OCI-LY7 (cell line): ENCODE results near the gene CRYAB.
"Not testable (repeated sequence)": the region's sequence is repeated elsewhere in the genome, so short reads cannot be mapped to it uniquely, and the experiment has no call there.

Source experiments
- EZH2phosphoT487 ChIP-seq: fragments of 200-600 bp; sonication (generic); IDR thresholded peaks from 2 replicates; pipeline ENCODE4 v1.6.1; 2018; ENCODE audit warnings: low read depth, borderline replicate concordance, mild to moderate bottlenecking, mixed run types, antibody characterized with exemption, low read length, moderate library complexity, mixed read lengths
- TF ChIP-seq, protein P1 (sequence below): fragments of 200-600 bp; sonication (generic); conservative IDR thresholded peaks from 2 replicates; pipeline ENCODE4 v1.5.1; 2014; ENCODE audit warnings: mild to moderate bottlenecking, antibody characterized with exemption, low read length, moderate library complexity, mixed read lengths

DNA sequence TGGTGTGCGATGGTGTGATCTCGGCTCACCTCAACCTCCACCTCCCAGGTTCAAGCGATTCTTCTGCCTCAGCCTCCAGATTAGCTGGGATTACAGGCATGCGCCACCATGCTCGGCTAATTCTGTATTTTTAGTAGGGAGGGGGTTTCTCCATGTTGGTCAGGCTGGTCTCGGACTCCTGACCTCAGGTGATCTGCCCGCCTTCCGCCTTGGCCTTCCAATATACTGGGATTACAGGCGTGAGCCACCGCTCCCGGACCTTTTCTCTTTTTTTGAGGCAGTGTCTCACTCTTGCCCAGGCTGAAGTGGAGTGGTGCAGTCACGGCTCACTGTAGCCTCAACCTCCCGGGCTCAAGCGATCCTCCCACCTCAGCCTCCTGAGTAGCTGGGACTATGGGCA lies 21.6 kb upstream of the CRYAB start:
- TF ChIP-seq, protein P1, sequence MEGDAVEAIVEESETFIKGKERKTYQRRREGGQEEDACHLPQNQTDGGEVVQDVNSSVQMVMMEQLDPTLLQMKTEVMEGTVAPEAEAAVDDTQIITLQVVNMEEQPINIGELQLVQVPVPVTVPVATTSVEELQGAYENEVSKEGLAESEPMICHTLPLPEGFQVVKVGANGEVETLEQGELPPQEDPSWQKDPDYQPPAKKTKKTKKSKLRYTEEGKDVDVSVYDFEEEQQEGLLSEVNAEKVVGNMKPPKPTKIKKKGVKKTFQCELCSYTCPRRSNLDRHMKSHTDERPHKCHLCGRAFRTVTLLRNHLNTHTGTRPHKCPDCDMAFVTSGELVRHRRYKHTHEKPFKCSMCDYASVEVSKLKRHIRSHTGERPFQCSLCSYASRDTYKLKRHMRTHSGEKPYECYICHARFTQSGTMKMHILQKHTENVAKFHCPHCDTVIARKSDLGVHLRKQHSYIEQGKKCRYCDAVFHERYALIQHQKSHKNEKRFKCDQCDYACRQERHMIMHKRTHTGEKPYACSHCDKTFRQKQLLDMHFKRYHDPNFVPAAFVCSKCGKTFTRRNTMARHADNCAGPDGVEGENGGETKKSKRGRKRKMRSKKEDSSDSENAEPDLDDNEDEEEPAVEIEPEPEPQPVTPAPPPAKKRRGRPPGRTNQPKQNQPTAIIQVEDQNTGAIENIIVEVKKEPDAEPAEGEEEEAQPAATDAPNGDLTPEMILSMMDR = not testable (repeated sequence)
- not testable (repeated sequence) for TF ChIP-seq EZH2phosphoT487
